HG02970 (cell line): Measurements from ENCODE around the gene MGMT.

Experiments used
- ATAC-seq: cut with Tn5 transposase; IDR thresholded peaks from one replicate; pipeline ENCODE4 v1.9.1; 2021; ENCODE audit warnings: mild to moderate bottlenecking, moderate library complexity, moderate number of reproducible peaks; ENCODE audit not compliant: unreplicated experiment, low FRiP score

MGMT gene

DNA sequence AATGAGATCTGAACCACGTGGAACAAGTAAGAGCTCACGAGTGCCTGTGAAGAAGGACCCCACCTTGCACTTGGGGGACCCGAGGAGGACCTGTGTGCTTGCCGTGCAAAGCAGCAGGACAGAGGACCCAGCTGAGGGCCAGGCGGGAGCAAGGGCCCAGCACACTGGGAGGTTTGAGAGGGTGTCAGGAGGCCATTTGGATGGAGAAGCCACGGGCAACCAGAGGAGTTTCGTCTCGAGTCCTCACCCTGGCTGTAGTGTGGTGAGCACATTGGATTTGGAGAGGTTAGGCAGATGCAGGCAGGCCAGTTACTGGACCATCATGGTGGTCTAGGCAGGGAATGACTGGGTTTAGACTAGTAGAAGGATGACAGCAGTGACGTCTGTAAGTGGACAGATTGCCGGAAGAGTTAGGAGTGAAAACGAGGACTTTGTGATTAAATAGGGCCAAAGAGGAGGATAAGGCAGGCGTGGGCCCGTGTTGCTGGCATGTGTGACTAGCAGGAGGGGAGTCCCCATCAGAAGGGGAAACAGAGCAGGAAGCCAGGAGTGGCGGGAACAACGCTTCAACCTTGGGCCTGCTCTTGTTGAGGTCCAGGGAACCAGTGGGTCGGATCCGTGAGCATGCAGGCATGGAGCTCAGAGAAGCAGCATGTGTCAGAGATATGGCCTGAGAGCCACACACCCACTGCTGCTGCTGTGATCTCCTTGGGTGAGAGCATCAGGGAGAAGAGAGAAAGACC lies 208.2 kb downstream of the MGMT start:
- ATAC-seq = no peak

- ATAC-seq = no peak
Measured at GRCh38 chr10:129676014-129676413, 209.0 kb downstream of the MGMT start.

- no peak for ATAC-seq
Measured at GRCh38 chr10:129677377-129677927, 210.4 kb downstream of the MGMT start.

- no peak for ATAC-seq
Measured at GRCh38 chr10:129678186-129678585, 211.1 kb downstream of the MGMT start.

- no peak for ATAC-seq
Measured at GRCh38 chr10:129679207-129679606, 212.2 kb downstream of the MGMT start.

DNA sequence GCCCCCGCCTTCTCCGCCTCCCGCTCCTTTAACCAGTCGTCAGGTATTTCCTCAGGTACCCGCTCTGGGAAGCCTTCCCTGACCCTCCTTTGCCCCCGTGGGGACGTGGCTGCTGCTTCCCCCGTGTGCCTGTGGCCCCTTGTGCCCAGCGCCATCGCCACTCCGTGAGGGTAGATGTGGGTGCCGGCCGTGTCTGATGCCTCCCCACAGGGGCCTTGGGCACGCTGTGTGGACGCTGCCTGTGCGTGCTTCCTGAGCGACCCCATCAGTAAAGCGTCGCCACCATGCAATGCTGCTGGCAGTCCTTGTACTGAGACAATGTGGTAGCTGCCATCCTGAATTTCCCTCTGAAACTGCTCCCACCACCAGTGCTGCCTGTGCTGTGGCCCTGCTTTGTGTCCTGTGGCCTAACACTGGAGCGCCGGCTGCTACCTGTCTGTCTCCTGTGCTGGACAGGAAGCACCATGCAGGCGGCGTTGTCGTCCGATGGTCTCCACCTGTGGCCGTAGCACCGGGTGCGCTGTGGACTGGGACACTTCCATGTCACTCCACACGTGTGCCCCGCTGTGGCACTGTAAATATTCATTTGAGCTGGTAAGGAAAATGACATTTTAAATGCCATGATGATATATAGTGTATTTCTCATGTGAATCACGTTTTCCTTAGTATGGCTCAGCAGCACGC lies 213.8 kb downstream of the MGMT start:
- no peak for ATAC-seq

GRCh38 chr10:129681856-129682255 lies 214.8 kb downstream of the MGMT start:
- no peak for ATAC-seq

GRCh38 chr10:129683519-129683918 lies 216.5 kb downstream of the MGMT start:
- no peak for ATAC-seq

DNA sequence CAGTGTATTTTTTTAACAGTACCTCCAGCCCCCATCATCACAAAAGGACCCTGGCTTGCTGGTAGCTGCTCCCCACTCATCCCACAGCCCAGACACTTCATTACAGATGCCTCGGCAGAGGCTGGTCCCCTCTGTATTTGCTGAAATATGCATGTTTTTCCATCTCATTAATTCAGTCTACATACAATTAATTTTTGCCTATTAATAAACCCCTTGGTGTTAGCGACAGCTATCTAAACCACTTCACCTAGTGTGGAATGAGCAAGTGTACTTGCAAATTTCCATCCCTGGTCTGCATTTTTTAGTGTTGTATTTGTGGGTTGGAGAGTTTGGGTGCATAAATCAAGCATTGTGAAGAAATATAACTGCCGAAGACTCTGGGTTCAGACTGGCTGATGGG lies 216.9 kb downstream of the MGMT start:
- ATAC-seq = no peak

DNA sequence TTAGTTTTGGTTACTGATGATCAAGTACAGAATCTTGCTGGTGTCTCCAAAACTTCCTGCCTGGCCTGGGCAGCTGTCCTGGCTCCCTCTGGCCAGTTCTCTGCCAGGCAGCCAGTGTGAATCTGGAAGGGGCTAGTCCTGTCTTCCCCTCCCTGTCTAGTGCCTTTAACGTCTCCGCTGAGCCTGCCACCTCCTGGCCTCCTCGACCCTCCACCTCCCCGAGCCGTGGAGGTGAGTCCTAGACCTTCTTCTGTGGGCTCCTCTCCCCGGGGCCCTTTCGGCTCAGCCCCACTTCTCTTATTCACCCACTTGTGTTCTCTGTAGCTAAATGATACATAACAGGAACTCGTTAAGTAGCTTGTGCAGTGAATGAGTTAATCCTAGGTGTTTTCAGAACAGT lies 218.2 kb downstream of the MGMT start:
- no peak for ATAC-seq

- ATAC-seq = no peak
Measured at GRCh38 chr10:129689671-129690071, 222.6 kb downstream of the MGMT start.

DNA sequence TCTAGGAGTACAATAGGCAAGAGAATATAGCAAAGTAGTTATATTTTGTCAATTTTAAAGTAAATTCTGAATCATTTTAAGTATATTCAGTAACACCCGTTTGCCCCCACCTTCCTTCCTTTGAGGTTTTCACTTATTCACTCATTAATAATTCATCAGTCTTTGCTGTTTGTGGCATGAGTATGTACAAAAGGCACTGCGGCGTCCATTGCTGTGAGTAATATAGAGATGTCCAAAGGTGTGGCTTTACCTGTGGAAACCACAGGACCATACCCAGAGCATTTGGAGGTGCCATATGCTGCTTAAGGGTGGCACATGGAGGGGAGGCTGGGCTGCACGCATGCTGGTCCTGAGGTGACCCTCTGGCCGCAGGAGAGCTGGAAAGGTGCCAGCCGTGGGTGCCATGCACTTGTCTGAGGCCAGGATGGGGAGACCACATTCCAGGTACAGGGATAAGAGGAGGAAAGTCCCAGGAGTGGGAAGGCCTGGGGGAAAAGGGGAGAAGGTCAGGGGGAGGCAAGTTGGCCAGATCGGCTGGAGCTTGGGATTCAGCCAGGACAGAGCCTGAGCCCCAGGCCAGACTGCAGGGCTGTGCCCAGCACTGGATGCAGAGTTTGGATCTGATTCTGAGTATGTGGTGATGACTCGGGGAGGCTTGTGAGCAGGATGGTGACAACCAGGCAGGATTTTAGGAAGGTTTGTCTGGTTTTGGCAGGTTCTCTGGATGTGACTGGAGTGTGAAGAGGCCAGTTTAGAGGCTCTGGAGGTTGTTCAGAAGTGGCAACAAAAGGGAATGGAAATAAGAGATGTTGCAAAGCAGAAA lies 223.4 kb downstream of the MGMT start:
- no peak for ATAC-seq

GRCh38 chr10:129692695-129693094 lies 225.7 kb downstream of the MGMT start:
- ATAC-seq = no peak

DNA sequence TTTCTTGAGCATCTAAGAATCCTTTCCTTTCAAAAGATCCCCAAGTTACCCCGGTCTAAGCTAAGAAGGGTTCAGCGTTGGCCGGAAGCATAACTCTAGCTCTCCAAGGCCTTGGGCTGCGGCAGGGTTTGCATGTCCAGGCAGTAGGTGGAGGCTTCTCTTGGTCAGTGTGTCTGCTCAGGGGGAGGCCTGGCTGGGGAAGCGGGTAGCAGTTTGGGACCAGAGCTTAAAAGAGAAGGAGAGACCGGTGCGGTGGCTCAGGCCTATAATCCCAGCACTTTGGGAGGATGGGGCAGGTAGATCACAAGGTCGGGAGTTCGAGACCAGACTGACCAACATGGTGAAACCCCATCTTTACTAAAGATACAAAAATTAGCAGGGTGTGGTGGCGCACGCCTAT lies 226.3 kb downstream of the MGMT start:
- ATAC-seq = no peak

DNA sequence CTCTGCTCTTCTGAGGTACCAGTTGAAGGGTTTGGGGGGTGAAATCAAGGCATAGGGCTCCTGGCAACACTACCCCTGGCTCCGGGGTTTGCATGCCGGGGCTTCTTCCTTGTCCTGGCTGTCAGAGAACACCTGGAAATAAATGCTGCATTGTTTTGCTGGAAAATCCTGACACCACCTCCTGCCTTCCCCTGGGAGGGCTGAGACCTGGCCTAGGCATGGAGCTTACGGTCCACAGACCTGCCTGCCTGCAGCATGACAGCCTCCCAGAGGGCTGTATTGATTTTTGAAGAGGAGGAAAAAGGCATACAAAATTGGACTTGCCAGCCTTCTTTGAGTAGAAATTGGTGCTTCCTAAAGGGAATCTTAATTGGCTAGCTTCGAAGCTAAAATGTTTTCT lies 227.1 kb downstream of the MGMT start:
- no peak for ATAC-seq

DNA sequence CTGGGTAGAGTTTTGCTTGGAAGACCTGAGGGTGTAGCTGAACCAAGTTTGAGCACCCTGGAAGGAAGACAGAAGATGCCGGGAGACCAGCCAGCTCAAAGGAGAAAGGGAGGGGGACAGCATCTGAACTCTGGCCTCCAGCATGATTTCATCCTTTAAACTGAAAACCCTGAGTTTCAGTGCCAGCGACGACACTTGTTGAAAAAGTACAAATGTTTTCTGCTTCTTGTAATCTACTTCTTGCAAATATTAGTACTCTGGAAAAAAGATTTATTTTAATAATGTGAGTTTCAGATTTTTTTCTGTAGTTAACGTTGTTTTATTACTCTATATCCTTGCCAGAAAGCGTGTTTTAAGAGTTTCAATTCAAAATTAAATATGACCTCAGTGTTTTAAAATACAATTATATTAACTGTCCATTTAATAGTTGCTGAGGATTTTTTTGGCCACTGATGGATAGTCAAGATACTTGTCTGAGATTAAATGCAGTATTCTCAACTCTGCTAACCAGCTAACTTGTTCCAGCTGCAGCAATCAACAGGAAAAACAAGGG lies 227.7 kb downstream of the MGMT start:
- ATAC-seq = no peak

DNA sequence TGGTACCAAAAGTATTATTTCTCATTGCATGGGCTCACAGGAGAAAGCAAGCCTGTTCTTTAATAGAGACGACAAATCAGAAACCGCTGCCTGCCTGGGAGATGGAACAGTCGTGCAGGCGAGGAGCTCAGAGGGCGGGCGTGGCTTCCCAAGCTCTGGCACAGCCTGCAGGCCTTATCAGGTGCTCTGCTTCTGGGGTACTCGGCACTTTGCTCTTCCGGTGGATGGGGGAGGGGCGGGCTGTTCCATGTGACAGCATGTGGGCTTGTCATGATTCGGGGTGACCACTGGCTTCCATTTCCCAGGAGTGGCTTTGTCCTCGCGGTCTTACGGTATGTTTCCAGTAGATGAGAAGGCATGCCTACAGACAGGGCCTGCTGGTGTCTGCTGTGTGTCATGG lies 228.6 kb downstream of the MGMT start:
- ATAC-seq = no peak

DNA sequence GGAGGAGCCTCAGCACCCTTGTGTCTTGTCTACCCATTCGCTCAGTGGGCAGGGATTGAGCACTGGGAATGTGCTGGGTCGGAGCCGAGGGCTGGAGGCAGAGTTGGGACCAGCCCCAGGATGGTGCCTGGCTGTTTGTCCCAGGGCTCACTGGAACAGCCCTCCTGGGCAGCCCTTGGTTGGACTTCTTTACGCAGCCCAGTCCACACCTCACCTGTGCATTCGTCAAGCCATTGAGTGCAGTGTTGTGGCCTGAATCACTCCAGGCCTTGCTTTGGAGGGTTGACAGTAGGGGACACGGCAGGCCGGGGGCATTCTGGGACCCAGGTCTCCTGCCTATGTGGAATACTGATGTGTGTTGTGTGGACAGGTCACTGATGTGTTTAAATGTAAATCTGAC lies 229.6 kb downstream of the MGMT start:
- no peak for ATAC-seq

GRCh38 chr10:129697463-129698247 lies 230.6 kb downstream of the MGMT start:
- ATAC-seq = no peak

DNA sequence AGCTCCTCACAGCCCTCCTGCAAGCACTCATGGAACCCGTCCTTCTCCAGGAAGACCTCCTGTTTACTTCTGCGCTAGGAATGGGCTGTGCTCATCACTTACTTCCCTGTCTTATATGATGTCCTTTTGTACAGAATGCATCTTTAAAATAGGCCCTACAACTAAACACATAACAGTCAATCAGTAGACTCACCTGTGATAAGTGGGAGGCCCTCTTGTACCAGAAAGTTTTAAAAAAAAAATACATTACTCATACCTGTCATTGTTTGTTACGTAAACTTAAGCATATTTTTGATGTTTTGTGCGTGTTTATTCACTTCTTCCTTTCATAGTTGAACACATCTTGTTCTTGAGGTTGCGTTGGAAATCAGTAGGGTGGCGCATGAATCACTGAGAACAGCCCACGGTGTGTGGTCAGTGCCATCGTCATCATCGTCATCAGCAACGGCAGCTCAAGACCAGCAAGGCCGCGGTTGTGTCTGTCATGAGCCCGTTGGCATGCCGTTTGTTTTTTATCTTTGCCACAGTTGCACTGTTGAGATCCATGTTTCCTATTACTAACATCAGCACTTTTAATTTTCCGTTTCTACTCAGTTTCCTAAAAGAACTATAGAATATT lies 232.8 kb downstream of the MGMT start:
- no peak for ATAC-seq
